GM19468 (cell line): Measurements from ENCODE around the gene HNRNPUL1.

Source experiments
- ATAC-seq: cut with Tn5 transposase; IDR thresholded peaks from one replicate; pipeline ENCODE4 v1.9.1; 2021; ENCODE audit warnings: mild to moderate bottlenecking, moderate library complexity, moderate number of reproducible peaks; ENCODE audit not compliant: unreplicated experiment; ENCODE audit errors: extremely low read depth

Gene HNRNPUL1

GRCh38 chr19:41233748-41234240 lies 30.4 kb upstream of the HNRNPUL1 start:
- no peak for ATAC-seq

- no peak for ATAC-seq
Measured at GRCh38 chr19:41234512-41235168, 29.5 kb upstream of the HNRNPUL1 start.

GRCh38 chr19:41235480-41235879 lies 28.7 kb upstream of the HNRNPUL1 start:
- ATAC-seq = no peak

- ATAC-seq = no peak
Measured at GRCh38 chr19:41238244-41238643, 25.9 kb upstream of the HNRNPUL1 start.

- ATAC-seq = no peak
Measured at GRCh38 chr19:41239363-41239762, 24.8 kb upstream of the HNRNPUL1 start.

- ATAC-seq = no peak
Measured at GRCh38 chr19:41239961-41240574, 24.1 kb upstream of the HNRNPUL1 start.

- no peak for ATAC-seq
Measured at GRCh38 chr19:41241859-41242258, 22.3 kb upstream of the HNRNPUL1 start.

GRCh38 chr19:41244117-41244516 lies 20.1 kb upstream of the HNRNPUL1 start:
- no peak for ATAC-seq

GRCh38 chr19:41245843-41246242 lies 18.3 kb upstream of the HNRNPUL1 start:
- no peak for ATAC-seq

- ATAC-seq = no peak
Measured at GRCh38 chr19:41248895-41249294, 15.3 kb upstream of the HNRNPUL1 start.

GRCh38 chr19:41249707-41250423 lies 14.3 kb upstream of the HNRNPUL1 start:
- ATAC-seq = no peak

- ATAC-seq = no peak
Measured at GRCh38 chr19:41253660-41254059, 10.5 kb upstream of the HNRNPUL1 start.

- no peak for ATAC-seq
Measured at GRCh38 chr19:41255171-41255570, 9.0 kb upstream of the HNRNPUL1 start.

GRCh38 chr19:41261474-41262190 lies 2.5 kb upstream of the HNRNPUL1 start:
- no peak for ATAC-seq

GRCh38 chr19:41263042-41263849 lies 926 bp upstream of the HNRNPUL1 start:
- ATAC-seq = no peak

- no peak for ATAC-seq
Measured at GRCh38 chr19:41264581-41265394, 616 bp downstream of the HNRNPUL1 start.

GRCh38 chr19:41265395-41266153 lies 1.4 kb downstream of the HNRNPUL1 start:
- ATAC-seq = no peak

- no peak for ATAC-seq
Measured at GRCh38 chr19:41269055-41269454, 4.9 kb downstream of the HNRNPUL1 start.
